GM21737 (cell line): ENCODE results near the gene ULK2.
"Not testable (repeated sequence)": the region's sequence is repeated elsewhere in the genome, so short reads cannot be mapped to it uniquely, and the experiment has no call there.

ENCODE experiments used
- ATAC-seq: cut with Tn5 transposase; IDR thresholded peaks from one replicate; pipeline ENCODE4 v1.9.1; 2021; ENCODE audit warnings: mild to moderate bottlenecking, moderate library complexity; ENCODE audit not compliant: unreplicated experiment

ULK2 gene

DNA sequence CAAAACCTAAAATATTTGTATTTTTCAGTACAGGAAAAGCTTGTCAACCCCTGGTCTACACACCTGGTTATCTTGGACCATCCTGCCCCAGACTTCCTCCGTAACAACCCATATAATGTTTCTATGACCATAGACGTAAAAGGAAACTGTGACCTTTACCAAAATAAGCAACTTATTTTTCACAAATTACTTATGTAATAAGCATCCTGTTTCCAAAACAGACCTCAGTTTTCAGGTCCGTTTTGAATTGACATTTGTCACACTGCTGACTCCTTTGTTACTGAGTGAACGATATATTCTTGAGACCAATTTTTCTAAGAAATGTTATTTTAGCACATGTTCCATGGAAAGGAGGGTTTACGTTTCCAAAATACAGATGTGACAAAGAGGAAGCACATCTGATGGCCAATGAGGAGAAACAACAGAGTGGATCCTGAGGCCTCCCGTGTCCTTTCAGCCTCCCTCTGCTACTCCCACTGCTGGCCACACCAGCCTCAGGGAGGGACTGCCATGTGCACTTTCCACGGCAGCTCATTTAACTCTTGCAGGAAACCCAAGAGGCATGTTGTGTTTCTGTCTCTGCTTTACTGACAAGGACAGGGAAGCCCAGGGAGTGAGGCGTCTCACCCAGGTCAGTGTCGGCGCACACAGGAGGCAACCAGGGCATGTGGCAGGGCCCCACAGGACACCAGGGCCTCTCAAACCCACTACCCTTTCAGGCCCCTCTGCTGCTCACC is 99.5 kb downstream of the ULK2 start:
- ATAC-seq: no peak

DNA sequence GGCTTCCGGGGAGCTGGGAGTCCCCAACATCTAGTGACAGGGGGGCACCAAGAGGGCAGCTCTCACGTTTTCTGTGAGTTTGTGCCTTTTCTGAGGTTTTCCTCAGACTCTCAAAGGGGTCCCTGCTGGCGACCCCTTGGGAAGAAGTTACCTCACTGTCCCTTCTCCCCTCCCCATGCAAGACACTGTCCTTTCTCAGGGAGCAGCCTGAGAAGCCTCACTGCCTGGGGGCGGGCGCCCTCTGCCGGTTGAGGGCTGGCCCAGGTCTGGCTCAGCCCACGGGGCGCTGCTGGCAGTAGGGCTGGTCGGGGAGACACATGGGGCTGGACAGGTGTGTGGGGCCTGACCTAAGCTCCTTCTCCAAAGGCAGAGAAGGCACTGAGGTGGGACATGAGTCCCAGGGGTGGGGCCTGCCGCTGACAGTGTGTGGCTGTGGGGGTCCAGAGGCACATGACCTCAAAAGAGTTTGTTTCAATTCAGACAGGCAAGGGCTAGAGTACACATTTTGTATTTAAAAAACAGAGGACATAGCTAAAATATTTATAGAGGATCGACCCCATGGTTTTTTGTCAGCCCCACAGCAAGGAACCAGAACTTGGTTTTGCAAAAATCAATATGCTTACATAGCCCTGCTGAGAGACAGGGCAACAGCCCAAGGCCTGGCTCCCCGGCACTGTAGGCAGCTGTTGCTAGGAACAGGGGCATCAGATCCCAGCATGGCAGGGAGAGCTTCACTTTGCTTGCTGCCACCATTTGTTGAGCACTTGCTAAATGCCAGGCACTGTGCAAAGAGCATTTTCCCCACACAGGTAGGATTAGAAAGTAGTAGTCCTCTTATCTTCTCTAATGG is 101.1 kb downstream of the ULK2 start:
- peak; percentile 61 for ATAC-seq

DNA sequence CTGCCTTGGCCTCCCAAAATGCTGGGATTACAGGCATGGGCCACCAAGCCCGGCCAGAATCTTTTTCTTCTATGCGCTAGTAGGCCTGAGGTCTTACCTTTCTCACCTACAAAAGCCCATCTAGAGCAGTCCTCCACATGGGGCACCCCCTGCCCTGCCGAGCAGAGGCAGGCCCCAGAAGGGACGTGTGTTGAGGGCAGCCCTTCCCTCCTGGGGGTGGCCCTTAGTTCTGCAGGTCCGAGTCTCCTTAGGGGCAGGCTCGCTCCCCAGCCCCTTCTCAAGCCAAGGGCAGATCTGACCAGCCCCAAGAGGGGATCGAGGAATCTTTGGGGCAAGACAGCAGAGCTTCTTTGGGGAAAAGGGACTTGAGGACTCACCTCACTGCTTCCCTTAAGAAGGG is 101.7 kb downstream of the ULK2 start:
- ATAC-seq: no peak

DNA sequence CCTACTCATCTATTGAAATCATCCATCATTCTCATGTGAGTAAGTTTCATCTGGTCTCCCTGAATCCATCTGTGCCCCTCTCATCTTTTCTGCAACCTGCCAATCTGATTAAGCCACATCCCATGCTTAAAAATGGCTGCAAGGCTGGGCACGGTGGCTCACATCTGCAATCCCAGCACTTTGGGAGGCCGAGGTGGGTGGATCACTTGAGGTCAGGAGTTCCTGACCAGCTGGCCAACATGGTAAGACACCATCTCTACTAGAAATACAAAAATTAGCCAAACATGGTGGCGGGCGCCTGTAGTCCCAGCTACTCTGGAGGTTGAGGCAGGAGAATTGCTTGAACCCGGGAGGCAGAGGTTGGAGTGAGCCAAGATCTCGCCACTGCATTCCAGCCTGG is 103.7 kb downstream of the ULK2 start:
- not testable (repeated sequence) for ATAC-seq

DNA sequence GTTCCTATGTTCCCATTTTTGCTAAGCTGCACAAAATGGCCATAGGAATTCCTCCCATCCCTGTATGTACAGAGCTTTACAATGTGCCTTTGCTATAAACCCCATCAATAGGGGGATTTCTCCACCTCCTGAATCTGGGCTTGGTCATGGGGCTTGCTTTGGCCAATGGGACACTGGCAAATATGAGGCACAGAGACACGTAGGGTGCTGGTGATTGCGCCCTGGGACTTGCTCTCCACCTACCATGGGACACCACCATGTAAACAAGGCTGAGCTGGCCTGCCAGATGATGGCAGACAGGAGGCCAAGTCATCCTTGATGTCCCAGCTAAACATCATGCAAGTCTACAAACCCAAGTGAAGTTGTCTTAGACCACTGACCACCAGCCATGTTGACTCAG is 104.3 kb downstream of the ULK2 start:
- no peak for ATAC-seq

DNA sequence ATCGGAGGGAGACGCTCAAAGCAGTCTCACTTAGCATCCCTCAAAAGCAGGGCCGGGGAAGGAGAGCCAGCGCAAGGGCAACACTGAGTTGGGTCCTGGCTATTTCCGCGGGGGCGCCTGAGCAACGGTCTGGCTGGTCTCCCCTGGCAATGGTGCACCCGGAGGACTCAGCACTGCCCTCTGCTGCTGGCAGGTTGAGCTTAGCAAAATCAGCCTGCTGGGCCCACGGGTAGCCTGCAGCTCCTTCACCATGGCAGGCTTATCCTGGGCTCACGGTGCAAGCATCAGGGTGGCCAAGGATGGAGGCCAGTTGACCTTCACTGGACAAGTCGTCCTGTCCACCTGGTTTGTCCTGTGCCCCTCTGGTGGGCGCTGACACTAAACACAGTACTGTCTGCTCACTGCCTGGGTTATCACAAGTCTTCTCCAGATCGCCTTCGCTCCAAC is 105.2 kb downstream of the ULK2 start:
- no peak for ATAC-seq

DNA sequence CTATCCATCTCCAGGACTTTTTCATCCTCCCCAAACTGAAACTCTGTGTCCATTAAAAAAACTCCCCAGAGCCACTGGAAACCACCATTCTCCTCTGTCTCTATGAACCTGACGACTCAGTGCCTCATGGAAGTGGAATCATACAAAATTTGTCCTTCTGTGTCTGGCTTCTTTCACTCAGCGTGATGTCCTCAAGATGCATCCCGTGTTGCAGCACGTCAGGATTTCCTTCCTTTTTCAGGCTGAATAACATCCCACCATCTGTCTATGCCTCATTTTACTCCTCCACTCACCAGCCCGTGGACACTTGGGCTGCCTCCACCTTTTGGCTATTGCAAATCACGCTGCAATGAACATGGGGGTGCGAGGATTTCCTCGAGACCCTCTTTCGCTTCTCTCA is 107.0 kb downstream of the ULK2 start:
- ATAC-seq: no peak

DNA sequence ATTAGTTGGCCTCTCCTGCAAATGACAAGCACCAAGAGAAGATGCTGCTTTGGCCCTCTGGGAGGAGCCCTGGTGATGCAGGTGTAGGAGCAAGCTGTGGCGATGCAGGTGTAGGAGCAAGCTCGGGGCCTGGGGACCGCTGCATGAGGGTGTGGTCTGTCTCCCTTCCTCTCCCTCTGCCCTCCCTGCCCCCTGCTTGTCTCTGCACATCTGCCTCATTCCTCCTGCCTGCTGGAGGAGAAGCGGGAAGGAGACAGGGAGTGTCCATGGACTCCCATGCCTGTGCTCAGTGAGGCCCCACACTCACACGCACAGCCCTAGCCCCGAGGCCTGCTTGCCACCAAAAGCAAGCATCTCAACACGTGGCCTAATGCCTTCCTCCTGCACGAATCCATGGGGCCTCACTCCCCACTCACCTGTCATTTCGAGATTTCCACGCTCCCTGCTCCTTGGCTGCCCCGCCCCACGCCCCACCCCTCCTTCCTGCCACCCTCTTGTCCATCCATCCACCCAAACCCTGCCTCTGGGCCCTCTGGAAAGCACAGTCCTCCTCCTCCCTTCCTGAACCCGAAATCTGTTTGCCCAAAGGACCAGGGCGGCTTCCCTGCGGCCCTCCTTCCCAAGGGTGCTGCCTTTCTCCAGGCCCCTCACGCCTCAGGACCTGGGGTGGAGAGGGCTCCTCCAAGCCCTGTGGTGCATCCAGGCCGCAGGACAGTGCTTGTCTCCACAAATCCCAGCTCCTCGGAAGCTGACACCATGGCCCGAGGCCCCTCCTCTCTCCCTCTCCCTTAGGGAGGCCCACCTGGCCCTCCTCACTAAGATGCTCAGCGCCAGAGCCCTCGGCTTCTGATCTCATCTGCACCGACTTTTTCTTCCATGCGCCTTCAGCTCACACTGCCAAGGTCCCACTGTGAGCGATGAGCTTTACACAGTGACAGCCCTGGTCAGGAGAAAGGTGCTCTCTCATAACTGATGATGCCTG is 107.9 kb downstream of the ULK2 start:
- no peak for ATAC-seq

DNA sequence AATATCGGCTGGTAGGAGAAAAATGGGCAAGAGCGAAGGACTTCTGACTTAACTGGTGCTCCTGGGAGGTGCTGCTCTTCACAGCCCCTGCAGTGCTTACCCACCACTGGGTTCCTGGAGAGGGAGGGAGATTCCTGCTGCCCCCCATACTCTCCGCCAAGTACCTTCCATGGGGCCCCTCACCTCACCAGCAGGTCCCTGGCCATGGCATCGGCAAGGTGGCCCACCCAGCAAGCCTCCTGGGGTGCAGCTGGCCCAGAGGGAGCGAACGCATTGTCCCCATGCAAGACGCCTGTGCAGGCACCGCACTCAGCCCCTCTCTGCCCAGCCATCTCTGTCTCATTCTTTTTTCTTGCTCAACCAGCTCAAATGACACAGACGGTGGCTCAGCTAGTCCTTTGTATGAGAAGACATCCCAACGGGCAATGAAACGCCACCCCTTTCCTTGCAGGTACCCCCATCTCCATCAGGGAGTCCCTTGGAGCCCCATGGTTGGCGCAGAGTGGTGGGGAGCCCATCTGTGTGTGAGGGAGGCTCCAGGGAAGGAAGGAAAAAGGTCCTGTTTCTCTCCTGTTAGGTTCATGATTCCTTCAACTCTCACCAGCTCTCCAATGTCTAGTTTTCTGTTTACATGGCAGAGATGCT is 110.1 kb downstream of the ULK2 start:
- ATAC-seq: no peak

DNA sequence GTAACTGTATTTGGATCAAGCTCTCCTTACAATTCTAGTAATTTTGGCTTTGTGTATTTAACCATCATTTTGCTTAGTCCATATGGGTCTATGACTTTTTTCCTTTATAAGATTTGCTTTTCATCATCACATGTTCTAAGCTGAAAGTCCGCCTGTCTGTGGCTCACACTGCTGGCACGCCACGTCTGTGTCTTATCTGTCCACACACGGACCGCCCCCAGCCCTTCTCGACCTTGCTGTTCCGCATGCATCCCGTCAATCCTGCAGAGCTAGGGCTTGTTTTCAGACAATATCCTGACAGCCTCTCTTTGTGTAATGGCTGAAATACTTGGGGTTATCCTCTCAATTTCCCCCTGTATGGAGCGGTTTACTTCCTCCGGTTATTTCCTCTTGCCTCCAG is 111.2 kb downstream of the ULK2 start:
- no peak for ATAC-seq

DNA sequence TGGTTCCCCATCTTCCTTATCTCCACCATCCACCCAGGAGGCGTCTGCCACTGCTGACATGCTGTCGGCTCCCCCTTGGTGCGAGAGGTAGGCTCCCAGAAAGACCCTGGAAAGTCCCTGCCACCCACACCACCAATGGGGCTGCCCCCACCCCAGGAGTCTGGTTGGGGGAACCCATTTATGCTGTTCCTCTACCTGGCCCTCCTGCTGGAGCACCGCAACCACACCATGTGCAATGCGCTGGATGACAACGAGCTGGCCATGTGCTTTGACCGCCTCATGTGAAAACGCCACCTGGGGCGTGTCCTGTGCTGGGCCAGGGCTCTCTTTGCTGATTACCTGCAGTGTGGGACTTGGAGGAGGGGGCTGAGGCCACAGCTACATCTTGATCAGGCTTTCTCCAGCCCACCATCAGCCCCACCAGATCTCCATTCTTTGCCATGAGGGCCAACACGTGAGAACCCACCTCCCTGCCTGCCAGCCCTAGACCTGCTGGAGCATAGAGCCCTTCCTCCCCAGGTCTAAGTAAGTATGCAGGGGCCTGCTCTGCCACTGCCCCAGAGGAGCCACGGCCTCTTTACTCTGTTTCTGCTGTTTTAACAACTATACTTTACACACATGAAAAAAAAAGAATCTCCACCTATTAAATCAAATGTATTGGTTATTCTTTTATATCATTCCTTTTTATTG is 111.8 kb downstream of the ULK2 start:
- ATAC-seq: no peak

DNA sequence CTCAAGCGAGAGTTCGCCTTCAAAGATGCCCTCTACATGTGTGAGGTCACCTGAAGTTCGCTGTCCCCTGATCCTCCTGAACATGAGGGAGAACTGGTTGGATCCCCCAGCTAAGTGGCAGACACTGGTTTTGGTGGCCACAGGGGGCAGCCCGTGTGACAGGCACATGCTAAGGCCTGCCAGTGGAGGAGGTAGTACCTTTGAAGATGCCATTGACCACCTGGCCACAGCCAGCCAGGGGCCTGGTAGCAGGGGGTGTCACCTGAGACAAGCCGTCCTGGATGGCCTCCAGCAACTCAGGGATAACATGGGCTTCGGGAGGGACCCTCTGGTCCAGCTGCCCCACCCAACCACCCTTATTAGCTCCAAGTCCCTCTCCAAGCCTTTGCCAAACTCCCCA is 112.3 kb downstream of the ULK2 start:
- no peak for ATAC-seq

DNA sequence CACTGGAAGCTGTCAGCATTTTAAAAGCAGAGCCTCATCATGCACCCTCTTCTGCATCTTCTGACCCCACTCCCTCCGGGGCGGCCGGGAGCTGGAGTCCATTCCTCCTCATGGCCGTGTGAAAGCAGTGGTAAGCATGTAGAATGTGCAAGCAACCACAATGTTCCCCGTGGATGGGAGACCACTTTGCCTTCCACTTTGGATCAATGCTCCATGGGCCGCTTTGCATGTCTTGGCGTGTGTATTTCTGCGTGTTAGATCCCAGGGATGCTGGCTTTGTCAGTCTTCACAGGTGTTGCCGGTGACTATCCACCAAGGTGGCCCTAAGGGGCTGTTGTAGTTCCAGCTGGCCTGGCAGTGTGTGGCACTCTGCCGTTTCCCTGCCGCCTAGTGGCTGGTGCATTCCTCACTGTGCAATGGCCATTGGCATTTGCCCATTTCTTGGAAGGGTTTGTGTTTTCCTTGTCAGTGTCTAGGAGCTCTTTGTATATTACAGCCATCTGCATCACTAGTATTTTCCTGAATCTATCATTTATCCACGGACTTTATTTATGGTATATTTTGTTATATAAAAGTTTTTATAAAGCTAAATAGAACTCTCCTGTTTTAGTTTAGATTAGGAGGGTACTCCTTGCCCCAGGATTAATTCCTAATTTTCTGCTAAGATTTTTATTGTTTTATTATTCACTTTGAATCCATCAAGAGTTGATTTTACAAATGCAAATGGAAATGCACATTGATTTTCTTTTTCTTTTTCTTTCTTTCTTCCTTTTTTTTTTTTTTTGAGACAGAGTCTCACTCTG is 113.9 kb downstream of the ULK2 start:
- no peak for ATAC-seq

DNA sequence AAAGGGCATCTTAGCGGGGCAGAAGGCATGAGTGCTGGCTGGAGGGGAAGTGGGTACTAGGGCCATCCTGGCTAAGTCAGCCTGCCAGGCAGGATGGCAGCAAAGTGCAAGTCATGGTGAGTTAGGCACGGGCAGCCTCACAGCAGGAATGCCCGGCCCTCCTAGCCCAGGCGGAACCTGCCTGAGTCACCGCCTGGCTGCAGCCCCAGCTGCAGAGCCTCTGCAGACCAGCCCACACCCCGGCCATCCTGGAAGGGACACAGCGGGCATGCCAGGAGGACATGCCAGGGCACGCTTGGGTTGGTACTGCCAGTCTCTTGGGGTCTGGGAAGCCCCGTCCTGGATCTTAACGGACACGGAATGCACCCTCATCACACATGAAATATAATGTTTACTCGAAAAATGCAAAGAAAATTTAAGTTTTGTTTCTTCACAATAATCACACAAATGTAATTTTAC is 114.7 kb downstream of the ULK2 start:
- ATAC-seq: no peak

DNA sequence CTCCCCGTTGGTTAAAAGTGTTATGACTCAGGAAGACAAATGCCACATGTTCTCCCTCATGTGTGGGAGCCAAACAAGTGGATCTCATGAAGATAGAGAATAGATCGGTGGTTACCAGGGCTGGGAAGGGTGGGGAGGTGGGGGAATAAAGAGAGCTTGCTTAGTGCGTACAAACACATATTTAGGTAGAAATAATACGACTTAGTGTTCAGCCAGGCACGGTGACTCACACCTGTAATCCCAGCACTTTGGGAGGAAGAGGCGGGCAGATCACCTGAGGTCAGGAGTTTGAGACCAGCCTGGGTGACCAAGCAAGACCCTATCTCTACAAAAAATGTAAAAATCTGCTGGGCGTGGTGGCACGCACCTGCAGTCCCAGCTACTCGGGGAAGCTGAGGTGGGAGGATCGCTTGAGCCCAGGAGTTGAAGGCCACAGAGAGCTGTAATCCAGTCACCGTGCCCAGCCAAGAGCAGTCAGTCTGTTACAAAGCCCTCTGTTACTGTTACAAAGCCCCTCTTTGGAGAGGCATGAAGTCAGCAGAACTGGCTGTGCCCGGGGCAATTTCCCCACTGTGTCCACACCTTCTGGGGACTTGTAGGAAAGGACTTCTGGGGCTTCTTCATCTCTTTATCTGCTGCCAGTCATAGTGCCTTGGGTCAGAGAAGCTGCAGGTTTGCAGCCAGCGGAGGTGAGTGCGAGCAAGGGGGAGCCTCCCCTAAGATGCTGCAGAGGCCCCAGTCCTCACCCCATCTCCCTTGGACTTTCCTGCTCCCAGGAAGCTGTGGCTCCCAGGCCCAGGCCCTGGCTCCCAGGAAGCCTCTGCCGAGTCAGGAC is 115.3 kb downstream of the ULK2 start:
- ATAC-seq: no peak

DNA sequence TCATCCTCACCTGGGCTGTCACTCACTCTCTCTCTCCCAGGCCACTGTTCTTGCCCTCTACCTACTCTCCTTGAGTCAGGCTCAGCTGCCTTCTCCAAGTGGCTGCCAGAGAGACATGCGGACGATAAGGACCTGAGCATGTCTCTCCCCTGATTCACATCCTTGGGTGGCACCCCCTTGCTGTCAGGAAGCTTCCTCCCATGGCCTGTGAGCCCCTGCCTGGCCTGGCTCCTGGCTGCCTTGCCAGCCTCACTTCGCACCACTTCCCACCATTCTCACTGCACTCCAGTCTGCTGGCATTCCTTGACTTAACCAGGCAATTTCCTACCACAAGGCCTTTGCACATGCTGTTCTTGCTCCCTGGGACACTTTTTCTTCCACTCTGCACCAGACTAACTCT is 116.9 kb downstream of the ULK2 start:
- ATAC-seq: no peak

DNA sequence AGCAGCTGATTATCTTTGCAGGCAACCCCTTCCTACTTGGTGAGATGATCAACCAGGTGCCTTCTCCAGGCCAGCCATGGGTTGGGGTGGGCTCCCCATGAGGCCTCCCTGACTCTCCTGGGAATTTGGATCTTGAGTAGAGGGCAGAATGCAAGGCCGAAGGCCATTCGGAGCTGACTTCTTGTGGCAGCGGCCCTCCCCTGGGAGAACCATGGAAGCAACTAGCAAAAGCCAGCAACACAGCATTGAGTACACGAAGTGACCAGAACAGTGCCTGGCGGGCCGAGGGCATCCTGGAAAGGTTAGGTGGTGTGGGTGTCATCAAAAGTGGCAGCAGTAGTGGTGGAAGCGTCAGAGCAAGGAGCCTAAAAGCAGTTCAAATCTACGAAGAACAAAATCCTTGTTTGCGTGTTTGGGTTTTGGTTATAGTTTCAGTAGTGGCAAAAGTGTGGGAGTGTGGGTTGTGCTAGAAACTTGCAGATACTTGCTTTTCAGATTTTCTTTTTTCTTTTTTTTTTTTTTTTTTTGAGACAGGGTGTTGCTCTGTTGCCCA is 117.6 kb downstream of the ULK2 start:
- ATAC-seq: no peak

DNA sequence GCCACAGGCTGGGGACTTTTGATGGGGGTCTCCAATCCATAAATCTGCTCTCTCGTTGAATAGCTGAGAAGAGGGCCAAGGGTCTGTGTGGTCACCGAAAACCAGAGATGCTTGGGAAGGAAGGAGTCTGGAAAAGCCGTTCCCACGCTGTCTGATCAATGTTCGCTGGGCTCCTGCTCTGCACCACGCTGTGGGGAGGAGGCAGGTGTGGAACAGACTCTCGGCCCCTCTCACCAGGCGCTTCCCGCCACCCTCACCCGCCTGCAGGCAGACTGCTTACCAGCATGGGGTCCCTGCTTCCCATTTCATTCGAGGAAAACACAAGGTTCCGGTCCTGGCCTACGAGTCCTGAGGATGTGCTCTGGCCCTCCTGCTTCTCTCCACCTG is 118.9 kb downstream of the ULK2 start:
- no peak for ATAC-seq
